ENCODE data around the gene PLEKHA6.

The PLEKHA6 gene

DNA sequence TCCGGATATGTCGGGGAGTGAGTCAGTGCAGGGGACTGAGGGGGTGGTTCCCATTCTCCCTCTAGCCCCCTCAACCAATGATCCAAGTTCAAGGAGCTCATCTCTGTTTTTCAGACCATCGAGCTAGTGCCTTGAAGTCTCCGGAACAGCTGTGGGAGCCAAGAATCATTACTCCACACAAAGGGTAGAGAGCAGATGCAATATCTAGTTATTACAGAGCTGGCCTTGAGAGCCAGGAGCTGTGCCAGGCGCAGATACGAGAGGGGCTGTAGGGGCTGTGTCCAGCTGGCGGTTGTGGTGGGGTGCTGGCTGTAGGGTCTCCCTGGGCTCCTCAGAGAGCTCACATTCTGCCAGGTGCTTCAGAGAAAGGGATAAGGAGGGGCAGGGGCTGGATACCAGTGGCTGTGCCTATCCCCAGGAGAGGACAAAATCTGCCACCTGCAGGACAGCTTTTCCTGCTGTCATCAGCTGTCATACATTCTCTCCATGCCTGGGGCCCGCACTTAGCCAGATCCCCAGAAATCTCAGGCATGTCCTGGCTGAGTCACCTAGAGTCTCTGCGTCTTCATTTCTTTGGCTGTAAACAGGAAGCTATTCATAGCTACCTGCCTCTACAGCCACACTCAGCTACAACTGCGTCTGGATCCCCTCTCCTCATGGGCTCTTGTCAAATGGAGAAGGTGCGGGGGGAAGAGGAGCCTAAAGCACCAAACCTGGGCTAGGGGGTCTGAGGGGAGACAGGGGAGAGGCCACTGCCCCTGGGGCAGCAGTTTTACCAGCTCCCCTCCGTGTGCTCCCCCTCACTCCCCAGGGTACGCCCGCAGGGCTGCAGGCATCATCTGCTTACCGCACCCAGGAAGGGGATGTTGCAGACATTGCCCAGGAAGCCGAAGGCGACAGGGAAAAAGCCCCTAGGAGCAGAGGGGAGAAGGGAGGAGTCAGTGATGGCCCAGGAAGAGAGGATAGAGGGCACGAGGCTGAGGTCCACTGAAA, 161.1 kb downstream of the PLEKHA6 start:
- Histone ChIP-seq H3K27ac (replicated peaks) (no peak overlapping the region), H3K4me3 (replicated peaks; ENCODE audit: insufficient read depth, low read length) (no peak overlapping the region), H3K27me3 (ENCODE audit: insufficient read depth, poor library complexity, severe bottlenecking) (peaks cover 20% of the 10 kb centered on the region)
- DNase-seq (ENCODE audit: low read depth in 1 of 2, low spot score in 1 of 2) = no peak
- TF ChIP-seq, protein P1, sequence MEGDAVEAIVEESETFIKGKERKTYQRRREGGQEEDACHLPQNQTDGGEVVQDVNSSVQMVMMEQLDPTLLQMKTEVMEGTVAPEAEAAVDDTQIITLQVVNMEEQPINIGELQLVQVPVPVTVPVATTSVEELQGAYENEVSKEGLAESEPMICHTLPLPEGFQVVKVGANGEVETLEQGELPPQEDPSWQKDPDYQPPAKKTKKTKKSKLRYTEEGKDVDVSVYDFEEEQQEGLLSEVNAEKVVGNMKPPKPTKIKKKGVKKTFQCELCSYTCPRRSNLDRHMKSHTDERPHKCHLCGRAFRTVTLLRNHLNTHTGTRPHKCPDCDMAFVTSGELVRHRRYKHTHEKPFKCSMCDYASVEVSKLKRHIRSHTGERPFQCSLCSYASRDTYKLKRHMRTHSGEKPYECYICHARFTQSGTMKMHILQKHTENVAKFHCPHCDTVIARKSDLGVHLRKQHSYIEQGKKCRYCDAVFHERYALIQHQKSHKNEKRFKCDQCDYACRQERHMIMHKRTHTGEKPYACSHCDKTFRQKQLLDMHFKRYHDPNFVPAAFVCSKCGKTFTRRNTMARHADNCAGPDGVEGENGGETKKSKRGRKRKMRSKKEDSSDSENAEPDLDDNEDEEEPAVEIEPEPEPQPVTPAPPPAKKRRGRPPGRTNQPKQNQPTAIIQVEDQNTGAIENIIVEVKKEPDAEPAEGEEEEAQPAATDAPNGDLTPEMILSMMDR (IDR thresholded peaks at IDR 0.05; ENCODE audit: insufficient read depth, low read length) = no peak
- TF ChIP-seq, protein P2, sequence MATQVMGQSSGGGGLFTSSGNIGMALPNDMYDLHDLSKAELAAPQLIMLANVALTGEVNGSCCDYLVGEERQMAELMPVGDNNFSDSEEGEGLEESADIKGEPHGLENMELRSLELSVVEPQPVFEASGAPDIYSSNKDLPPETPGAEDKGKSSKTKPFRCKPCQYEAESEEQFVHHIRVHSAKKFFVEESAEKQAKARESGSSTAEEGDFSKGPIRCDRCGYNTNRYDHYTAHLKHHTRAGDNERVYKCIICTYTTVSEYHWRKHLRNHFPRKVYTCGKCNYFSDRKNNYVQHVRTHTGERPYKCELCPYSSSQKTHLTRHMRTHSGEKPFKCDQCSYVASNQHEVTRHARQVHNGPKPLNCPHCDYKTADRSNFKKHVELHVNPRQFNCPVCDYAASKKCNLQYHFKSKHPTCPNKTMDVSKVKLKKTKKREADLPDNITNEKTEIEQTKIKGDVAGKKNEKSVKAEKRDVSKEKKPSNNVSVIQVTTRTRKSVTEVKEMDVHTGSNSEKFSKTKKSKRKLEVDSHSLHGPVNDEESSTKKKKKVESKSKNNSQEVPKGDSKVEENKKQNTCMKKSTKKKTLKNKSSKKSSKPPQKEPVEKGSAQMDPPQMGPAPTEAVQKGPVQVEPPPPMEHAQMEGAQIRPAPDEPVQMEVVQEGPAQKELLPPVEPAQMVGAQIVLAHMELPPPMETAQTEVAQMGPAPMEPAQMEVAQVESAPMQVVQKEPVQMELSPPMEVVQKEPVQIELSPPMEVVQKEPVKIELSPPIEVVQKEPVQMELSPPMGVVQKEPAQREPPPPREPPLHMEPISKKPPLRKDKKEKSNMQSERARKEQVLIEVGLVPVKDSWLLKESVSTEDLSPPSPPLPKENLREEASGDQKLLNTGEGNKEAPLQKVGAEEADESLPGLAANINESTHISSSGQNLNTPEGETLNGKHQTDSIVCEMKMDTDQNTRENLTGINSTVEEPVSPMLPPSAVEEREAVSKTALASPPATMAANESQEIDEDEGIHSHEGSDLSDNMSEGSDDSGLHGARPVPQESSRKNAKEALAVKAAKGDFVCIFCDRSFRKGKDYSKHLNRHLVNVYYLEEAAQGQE (IDR thresholded peaks at IDR 0.05; ENCODE audit: insufficient replicate concordance, low read depth) = no peak
- TF ChIP-seq POLR2AphosphoS5 (IDR thresholded peaks at IDR 0.05; ENCODE audit: low read depth) (no peak), GABPA (IDR thresholded peaks at IDR 0.05; ENCODE audit: low read depth) (no peak), SPI1 (IDR thresholded peaks at IDR 0.05; ENCODE audit: borderline replicate concordance, low read depth) (no peak)

DNA sequence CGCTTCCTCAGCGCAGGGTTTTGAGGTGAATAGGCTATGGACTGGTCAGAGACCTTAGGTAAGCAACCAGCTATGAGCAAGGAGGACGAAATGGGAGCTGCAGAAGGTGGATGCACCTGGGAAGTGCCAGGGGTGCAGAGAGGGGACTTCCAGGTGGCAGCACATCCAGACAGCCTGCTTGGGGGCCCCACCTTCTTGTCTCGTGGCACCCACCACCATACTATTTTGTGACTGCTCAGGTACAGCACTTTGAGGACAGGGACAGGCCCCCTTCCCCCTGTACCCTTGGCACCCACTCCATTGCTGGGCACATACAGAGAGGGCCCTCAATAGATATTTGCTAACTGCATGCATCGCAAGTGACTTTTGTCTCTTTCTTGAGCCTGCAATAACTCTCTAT, 162.7 kb downstream of the PLEKHA6 start:
- Histone ChIP-seq H3K27me3 (ENCODE audit: insufficient read depth, poor library complexity, severe bottlenecking) (peaks cover 24% of the 10 kb centered on the region), H3K27ac (replicated peaks) (no peak overlapping the region), H3K4me3 (replicated peaks; ENCODE audit: insufficient read depth, low read length) (no peak overlapping the region)
- DNase-seq (ENCODE audit: low read depth in 1 of 2, low spot score in 1 of 2) = no peak
- TF ChIP-seq SPI1 (IDR thresholded peaks at IDR 0.05; ENCODE audit: borderline replicate concordance, low read depth) (no peak), POLR2AphosphoS5 (IDR thresholded peaks at IDR 0.05; ENCODE audit: low read depth) (no peak), GABPA (IDR thresholded peaks at IDR 0.05; ENCODE audit: low read depth) (no peak)
- TF ChIP-seq, protein P2 (IDR thresholded peaks at IDR 0.05; ENCODE audit: insufficient replicate concordance, low read depth) = no peak
- TF ChIP-seq, protein P1 (IDR thresholded peaks at IDR 0.05; ENCODE audit: insufficient read depth, low read length) = no peak

- H3K27ac ChIP-seq (replicated peaks) = no peak within 1 kb of the TSS
- H3K4me3 ChIP-seq (replicated peaks; ENCODE audit: insufficient read depth, low read length) = no peak within 1 kb of the TSS
- TF ChIP-seq, protein P1 (IDR thresholded peaks at IDR 0.05; ENCODE audit: insufficient read depth, low read length) = no peak
- TF ChIP-seq SPI1 (IDR thresholded peaks at IDR 0.05; ENCODE audit: borderline replicate concordance, low read depth) (no peak), GABPA (IDR thresholded peaks at IDR 0.05; ENCODE audit: low read depth) (no peak), POLR2AphosphoS5 (IDR thresholded peaks at IDR 0.05; ENCODE audit: low read depth) (no peak)
- TF ChIP-seq, protein P2 (IDR thresholded peaks at IDR 0.05; ENCODE audit: insufficient replicate concordance, low read depth) = no peak
- no peak for DNase-seq (ENCODE audit: low read depth in 1 of 2, low spot score in 1 of 2)
- H3K27me3 ChIP-seq (ENCODE audit: insufficient read depth, poor library complexity, severe bottlenecking) = peaks cover 24% of the 10 kb centered on the region
Measured at GRCh38 chr1:204196068-204196795, 163.5 kb downstream of the PLEKHA6 start, which contains the start of gene KISS1. Gene KISS1, minus strand, starts transcription at chr1:204196491. Its CDS starts 3,615 bp downstream, at chr1:204192876.
